Measurements from ENCODE around the gene NNMT.
A peak's percentile ranks its signal among the peaks of the same experiment; 100 is the strongest.

NNMT gene

DNA sequence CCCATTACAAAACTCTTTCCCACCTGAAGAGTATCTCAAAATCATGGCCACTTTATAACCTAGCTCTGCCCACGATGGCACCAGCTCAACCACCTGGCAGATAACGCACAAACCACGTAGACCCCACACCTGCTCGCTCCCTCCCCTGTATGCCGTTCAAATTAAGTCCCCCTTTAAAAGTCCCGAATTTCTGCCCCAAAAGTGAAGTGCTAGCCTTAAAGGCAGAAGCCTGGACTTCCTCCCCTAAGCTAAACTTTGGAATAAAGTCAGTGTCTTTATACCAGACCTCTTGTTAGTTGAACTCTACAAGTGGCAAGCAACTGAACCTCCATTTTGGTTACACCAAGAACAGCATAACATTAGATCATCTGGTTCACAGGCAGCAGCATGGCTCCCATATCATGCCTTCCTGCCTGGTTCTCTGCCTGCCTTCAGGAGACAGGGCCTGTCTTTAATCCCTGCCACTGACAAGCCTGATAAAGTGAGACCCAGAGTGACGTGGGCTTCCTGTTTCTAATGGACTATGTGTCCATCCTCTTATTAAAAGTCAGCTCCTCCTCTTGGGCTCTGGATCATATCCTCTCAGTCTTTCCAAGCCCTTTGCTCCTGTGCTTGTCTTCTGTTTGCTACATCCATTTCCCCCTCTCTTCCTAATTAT, 32.6 kb upstream of the NNMT start:
- no peak for DNase-seq (ENCODE audit: low spot score)

- DNase-seq (ENCODE audit: low spot score), result no peak
Observed at GRCh38 chr11:114264381-114264780, 31.8 kb upstream of the NNMT start.

GRCh38 chr11:114265122-114265878, 30.9 kb upstream of the NNMT start:
- no peak for DNase-seq (ENCODE audit: low spot score)

DNA sequence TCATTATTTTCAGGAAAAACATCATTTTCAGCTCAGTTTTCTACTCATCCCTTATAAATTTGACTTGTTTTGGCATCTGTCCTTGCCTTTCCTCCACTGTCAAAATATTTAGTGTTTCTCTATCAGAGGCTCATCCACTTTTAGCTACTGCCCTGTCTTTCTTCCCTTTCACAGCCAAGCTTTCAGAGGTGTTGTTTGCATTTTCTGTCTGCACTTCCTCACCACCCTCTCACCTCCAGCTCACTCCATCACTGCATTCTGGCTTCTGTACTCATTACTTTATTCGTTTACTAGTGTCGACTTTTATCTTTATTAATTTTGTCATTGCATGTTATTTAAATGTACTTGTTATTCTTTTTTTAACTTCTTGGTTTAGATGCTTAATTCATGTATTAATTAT, 26.7 kb upstream of the NNMT start:
- no peak for DNase-seq (ENCODE audit: low spot score)

GRCh38 chr11:114270531-114271270, 25.5 kb upstream of the NNMT start:
- no peak for DNase-seq (ENCODE audit: low spot score)

DNA sequence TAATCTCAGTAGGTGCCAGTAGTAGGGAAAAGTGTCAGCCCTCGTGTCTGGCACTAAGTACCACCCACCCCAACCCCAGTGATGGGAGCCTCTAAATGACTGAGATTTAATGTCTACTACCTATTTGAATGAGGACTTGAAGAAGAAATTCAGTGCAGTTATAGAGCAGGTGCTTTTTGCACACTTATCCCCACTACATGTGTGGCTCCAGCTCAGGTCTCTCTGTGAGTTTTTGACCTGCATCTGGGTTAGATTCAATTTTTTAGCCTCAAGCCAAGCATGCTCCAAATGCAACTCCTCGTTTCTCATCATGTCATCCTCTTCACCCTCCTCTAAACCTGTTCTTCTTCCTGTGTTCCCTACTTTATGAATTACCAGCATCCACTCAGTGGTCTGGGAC, 24.9 kb upstream of the NNMT start:
- DNase-seq (ENCODE audit: low spot score), result no peak

DNA sequence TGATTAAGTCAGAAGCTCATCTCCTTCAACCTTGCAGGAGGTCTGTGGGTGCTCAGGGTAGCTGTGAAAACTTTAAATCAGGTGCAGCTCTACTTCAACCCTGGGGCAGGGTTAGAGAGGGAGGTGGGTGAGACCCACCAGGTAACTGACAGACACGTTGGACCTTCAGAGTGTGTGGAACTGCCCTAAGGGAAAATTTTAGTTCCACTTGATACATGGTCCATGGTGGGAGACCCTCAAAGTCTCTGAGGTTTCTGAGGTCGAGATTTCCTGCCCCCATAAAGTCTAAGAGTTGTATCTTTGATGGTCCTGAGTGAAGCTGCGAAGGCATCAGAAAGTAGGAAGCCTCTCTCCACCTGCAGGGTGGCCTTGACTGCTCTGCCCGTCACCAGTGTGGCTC, 23.9 kb upstream of the NNMT start:
- no peak for DNase-seq (ENCODE audit: low spot score)

- no peak for DNase-seq (ENCODE audit: low spot score)
Observed at GRCh38 chr11:114273071-114273470, 23.1 kb upstream of the NNMT start.

GRCh38 chr11:114273890-114274635, 22.1 kb upstream of the NNMT start:
- no peak for DNase-seq (ENCODE audit: low spot score)

GRCh38 chr11:114274637-114275036, 21.6 kb upstream of the NNMT start:
- DNase-seq (ENCODE audit: low spot score), result no peak

DNA sequence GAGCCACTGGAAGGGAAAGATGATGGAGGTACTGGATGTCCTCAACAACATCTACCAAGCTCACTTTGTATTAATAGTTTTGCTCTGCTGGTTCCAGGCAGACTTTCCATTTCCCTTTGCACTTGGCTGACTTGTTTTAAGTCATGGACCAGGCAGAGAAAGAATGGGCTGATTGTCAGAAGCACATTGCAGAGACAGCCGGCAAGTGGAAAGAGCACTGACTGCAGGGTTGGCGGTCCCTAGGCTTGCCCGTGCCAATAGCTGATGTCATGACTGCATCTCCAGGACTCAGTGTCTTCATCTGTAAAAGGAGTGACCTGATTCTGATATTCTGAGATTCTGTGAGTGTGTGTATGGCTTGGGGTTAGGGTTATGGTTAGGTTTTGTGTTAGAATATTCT, 20.9 kb upstream of the NNMT start:
- DNase-seq (ENCODE audit: low spot score), result peak; percentile 66

DNA sequence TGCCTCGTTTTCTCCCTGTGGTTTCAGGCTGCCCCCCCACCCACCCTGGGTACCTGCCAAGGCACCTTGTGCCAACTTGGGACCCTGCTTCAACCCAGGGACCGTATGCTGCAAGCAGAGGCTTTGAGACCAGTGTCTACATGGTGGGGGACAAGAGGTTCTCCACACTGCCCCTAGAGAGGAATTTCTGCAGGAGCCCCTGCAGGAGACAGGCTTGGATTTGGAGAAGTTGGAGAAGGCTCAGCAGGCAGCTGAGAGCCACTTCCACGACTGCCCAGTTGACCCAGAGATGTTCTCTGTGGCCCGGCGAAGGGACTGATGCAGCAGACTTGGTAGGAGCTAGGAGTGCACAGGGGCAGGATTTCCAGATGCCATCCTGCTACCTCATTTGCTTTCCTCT, 20.1 kb upstream of the NNMT start:
- no peak for DNase-seq (ENCODE audit: low spot score)

DNA sequence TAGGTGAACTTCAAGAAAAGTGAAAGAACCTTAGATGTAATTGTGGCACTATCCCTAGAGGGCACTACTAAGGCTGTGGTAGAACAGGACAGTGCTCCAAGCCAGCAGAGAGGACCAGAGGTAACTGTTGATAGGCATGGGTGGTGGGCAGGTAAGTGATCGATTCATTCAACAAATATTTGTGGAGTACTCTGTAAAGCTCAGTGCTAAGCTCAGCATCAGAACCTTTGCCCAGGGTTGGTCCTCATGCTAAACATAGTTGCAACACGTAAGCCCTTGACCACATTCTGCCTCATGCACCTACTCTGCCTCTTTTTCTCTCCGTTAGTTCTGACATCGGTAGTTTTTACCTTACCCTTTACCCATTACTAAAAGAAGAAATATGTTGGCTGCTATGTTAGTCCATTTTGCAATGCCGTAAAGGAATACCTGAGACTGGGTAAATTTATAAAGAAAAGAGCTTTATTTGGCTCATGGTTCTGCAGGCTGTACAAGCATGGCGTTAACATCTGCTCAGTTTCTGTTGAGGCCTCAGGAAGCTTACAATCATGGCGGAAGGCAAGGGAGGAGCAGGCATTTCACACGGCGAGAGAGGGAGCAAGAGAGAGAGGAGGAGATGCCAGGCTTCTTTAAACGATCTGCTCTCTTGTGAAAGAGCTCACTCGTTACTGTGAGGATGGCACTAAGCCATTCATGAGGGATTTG, 18.4 kb upstream of the NNMT start:
- DNase-seq (ENCODE audit: low spot score), result no peak

- DNase-seq (ENCODE audit: low spot score), result no peak
Observed at GRCh38 chr11:114278342-114279065, 17.7 kb upstream of the NNMT start.

DNA sequence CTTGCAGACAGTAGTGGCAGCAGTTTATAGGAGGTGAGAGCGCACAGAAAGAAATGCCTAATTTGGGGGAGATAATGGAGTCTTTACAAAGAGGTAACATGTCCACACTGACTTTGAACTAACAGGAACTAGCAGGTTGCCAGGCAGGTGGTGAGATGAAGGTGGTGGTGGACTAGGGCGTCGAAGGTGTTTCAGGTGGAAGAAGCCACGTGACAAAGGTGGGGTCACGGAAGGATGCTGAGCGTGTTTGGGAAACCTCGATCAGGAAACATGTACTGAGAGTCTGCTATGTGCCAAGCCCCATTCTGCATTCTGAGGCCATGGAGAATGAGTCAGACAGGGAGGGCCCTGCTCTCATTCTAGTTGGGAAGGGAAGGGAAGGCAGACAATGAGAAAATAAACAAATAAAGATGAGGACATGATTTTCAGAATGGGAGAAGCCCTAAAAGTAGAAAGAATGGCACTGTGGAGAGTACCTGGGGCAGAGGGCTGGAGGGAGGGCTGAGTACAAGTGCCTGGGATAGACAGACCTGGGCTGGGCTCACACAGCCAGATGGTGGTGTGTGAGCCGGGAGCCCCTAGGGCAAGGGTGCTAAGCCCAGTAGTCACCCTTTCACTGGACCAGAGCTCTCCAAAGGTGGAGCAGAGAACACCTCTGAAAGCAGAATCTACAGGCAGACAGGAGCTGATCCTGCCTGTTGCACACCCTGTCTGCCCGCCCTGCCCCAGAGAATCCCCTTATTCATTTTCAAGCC, 16.2 kb upstream of the NNMT start:
- DNase-seq (ENCODE audit: low spot score), result no peak

DNA sequence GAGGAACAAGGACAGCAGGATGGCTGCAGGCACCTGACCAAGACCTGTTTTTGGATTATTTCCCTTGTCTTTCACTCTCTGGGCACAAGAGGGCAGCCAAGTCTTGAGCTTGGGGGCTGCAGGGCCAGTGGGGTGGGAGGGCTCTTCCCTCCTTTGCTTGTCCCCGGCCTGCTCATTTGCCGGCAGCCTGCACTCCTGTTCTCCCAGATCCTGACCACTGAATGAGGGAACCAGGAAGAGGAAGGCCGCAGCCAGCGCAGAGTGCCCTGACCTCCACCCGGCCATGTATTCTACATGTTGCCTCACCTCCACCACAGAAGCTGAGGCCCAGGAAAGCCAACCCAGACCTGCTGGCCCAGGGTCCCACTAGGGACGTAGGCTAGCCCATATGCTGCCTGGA, 15.5 kb upstream of the NNMT start:
- DNase-seq (ENCODE audit: low spot score), result peak; percentile 32

GRCh38 chr11:114281388-114281956, 14.7 kb upstream of the NNMT start:
- no peak for DNase-seq (ENCODE audit: low spot score)

- DNase-seq (ENCODE audit: low spot score), result no peak
Observed at GRCh38 chr11:114282488-114282887, 13.7 kb upstream of the NNMT start.

GRCh38 chr11:114283422-114283821, 12.8 kb upstream of the NNMT start:
- no peak for DNase-seq (ENCODE audit: low spot score)

GRCh38 chr11:114284021-114284420, 12.2 kb upstream of the NNMT start:
- no peak for DNase-seq (ENCODE audit: low spot score)

Measured in pons (tissue), 1 donor.